ENCODE data around the gene ATP8B4. TPM values are rescaled to one million over a fixed set of nuclear protein-coding genes. Genes with fewer than 3 reads are reported as not detected.

Gene ATP8B4
- total RNA-seq, 2 donors from 2014 or later: 8.3 to 55.7 TPM

DNA sequence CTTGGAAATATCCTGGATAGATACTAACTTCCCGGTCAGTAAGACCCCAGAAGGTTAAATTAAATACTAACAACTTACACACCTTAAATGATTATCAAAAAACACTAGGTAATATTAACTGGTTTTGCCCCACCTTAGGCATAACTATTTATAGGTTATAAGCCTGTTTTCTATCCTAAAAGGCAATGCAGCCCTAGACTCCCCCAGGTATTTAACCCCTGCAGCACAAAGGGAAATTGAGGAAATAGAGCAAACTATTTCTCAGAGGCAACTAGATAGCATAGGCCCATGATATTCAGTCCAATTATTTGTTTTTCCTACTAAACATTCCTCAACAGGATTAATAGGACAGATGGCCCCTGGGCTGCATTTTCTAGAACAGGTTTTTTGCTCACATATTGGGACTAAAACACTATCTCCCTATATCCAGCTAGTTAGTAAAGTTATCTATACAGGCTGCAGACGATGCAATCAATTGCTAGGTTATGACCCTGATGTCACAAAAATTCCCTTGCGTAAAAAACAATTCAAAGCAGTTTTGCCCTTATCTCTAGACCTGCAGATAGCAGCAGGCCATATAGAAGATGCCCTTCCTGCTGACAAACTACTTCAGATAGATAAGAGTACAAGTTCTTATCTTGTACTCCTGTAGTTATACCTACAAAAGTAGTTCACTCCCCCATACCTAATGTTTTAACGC lies 276.9 kb downstream of the ATP8B4 start:
- intact Hi-C loops (cut with DNase I): no loop called here
- H3K27ac ChIP-seq: no peak overlapping the region
- H3K4me1 ChIP-seq (replicated peaks): no peaks in the 10 kb centered on the region
- no peaks in the 10 kb centered on the region for H3K36me3 ChIP-seq
- DNase-seq (ENCODE audit: low spot score): no peak
- TF ChIP-seq POLR2A (IDR thresholded peaks at IDR 0.05) (no peak), POLR2AphosphoS5 (IDR thresholded peaks at IDR 0.05) (no peak)
- TF ChIP-seq, protein P1, sequence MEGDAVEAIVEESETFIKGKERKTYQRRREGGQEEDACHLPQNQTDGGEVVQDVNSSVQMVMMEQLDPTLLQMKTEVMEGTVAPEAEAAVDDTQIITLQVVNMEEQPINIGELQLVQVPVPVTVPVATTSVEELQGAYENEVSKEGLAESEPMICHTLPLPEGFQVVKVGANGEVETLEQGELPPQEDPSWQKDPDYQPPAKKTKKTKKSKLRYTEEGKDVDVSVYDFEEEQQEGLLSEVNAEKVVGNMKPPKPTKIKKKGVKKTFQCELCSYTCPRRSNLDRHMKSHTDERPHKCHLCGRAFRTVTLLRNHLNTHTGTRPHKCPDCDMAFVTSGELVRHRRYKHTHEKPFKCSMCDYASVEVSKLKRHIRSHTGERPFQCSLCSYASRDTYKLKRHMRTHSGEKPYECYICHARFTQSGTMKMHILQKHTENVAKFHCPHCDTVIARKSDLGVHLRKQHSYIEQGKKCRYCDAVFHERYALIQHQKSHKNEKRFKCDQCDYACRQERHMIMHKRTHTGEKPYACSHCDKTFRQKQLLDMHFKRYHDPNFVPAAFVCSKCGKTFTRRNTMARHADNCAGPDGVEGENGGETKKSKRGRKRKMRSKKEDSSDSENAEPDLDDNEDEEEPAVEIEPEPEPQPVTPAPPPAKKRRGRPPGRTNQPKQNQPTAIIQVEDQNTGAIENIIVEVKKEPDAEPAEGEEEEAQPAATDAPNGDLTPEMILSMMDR (IDR thresholded peaks at IDR 0.05): no peak
- WGBS: 83% methylated on average over 4 of the region's 4 CpGs
- no peaks in the 10 kb centered on the region for H3K27me3 ChIP-seq (replicated peaks; ENCODE audit: insufficient read depth)
- H3K4me3 ChIP-seq: no peak overlapping the region
- no peaks in the 10 kb centered on the region for H3K9me3 ChIP-seq

DNA sequence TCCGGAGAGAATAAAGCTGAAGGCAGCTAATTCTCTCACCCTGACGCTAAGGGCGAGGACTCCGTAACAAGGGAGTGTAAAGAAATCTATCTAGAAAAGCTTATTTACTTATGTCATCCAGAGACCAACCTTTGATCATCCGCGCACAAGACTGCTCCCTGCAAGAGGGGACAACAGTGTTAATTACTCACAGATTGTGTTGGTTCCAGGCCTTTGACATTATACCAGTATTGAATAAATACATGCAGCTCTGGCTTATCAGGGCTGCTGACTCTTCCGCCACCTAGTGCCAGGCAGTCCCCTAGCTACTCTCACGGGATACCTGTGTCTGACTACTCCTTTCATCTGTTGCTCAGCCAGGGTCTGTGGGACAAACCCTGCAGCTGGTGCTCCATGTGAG lies 286.5 kb downstream of the ATP8B4 start:
- no peaks in the 10 kb centered on the region for H3K9me3 ChIP-seq
- DNase-seq (ENCODE audit: low spot score): peak; percentile 6
- H3K27ac ChIP-seq: no peak overlapping the region
- H3K36me3 ChIP-seq: no peaks in the 10 kb centered on the region
- no peak overlapping the region for H3K4me3 ChIP-seq
- TF ChIP-seq POLR2AphosphoS5 (IDR thresholded peaks at IDR 0.05) (no peak), POLR2A (IDR thresholded peaks at IDR 0.05) (no peak)
- TF ChIP-seq, protein P1 (IDR thresholded peaks at IDR 0.05): no peak
- WGBS: 55% methylated on average over 8 of the region's 8 CpGs
- H3K27me3 ChIP-seq (replicated peaks; ENCODE audit: insufficient read depth): no peaks in the 10 kb centered on the region
- intact Hi-C loops (cut with DNase I): no loop called here
- no peaks in the 10 kb centered on the region for H3K4me1 ChIP-seq (replicated peaks)

DNA sequence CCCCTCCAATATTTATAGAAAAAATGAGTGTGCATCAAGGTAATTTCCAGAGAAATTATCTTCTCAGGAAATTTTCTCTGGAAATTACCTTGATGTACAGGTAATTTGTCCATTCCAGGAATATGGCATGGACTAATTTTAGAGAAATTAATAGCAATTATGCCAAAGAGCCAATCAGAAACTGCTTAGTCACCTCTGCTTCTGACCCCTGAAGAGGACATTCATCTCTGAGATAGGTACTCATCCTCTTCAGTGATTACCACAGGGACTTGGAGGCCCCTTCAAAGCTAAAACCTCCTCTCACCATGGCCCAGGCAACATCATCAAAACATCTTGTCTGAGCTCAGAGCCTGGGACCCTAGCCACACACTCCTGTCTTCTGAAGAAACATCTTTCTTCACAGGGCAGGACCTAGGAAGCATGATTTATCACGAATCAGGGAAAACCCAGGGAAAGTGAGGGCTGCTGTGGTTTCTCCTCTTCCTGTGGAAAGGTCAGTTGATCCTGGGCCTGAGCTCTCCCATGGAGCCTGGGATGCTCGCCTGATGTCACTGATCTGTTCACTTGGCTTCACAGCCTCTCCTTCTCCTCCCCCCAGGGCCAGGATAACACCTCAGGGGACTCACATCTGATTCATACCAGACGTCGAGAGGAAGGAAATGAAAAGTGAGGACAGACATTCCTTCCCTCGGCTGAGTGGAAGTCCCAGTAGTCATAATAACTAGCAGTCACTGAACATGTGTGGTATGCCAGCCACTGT lies 287.6 kb downstream of the ATP8B4 start:
- DNase-seq (ENCODE audit: low spot score): no peak
- TF ChIP-seq, protein P1 (IDR thresholded peaks at IDR 0.05): no peak
- TF ChIP-seq POLR2A (IDR thresholded peaks at IDR 0.05) (no peak), POLR2AphosphoS5 (IDR thresholded peaks at IDR 0.05) (no peak)
- Histone ChIP-seq H3K4me3 (no peak overlapping the region), H3K27ac (no peak overlapping the region), H3K4me1 (replicated peaks) (no peaks in the 10 kb centered on the region), H3K36me3 (no peaks in the 10 kb centered on the region), H3K27me3 (replicated peaks; ENCODE audit: insufficient read depth) (no peaks in the 10 kb centered on the region), H3K9me3 (no peaks in the 10 kb centered on the region)
- intact Hi-C loops (cut with DNase I): no loop called here
- 44% methylated on average over 5 of the region's 5 CpGs for WGBS

DNA sequence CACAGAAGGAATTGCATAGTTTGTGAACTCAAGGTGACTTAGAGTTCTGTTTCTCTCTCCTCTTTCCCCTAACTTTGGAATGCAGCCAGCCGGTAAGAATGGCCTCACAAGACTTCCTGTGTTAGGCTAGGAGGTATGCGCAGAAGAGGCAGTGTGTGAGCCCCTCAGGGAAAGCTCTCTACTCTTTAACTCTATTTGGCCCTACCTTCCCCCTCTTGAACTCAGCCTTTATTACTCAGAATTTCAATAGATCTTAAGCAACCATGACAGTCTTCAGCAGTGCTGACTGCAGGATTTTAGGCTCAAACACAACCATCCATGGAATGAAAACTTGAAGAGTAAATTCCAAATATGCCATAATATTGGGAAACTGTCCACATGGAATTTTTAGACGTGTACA lies 288.6 kb downstream of the ATP8B4 start:
- intact Hi-C loops (cut with DNase I): no loop called here
- Histone ChIP-seq H3K36me3 (no peaks in the 10 kb centered on the region), H3K4me1 (replicated peaks) (no peaks in the 10 kb centered on the region), H3K4me3 (no peak overlapping the region), H3K27me3 (replicated peaks; ENCODE audit: insufficient read depth) (no peaks in the 10 kb centered on the region), H3K9me3 (no peaks in the 10 kb centered on the region), H3K27ac (no peak overlapping the region)
- DNase-seq (ENCODE audit: low spot score): no peak
- 24% methylated on average over 3 of the region's 3 CpGs for WGBS
- TF ChIP-seq POLR2A (IDR thresholded peaks at IDR 0.05) (no peak), POLR2AphosphoS5 (IDR thresholded peaks at IDR 0.05) (no peak)
- TF ChIP-seq, protein P1 (IDR thresholded peaks at IDR 0.05): no peak

All from prostate gland (tissue), 2 donors.